COR-L47 (cell line): ENCODE data around the gene TSPEAR.
A peak's percentile ranks its signal among the peaks of the same experiment; 100 is the strongest.
"Not testable (repeated sequence)": the region's sequence is repeated elsewhere in the genome, so short reads cannot be mapped to it uniquely, and the experiment has no call there.

ENCODE experiments used
- DNase-seq: peaks from one replicate; lab custom pipeline; 2025; lab: John Stamatoyannopoulos, UW

The TSPEAR gene

GRCh38 chr21:44585892-44586291 is 125.5 kb downstream of the TSPEAR start:
- DNase-seq: no peak

- peak; percentile 70 for DNase-seq
These were observed 127.6 kb downstream of the TSPEAR start for GRCh38 chr21:44583800-44584147.

- DNase-seq: peak; percentile 77
These were observed 128.1 kb downstream of the TSPEAR start for GRCh38 chr21:44583089-44583799.

- DNase-seq: no peak
These were observed 129.3 kb downstream of the TSPEAR start for GRCh38 chr21:44582055-44582454.

GRCh38 chr21:44581158-44581557 is 130.2 kb downstream of the TSPEAR start:
- DNase-seq: no peak

GRCh38 chr21:44580231-44580821 is 131.0 kb downstream of the TSPEAR start, which contains the start of gene KRTAP10-5:
KRTAP10-5 (minus strand) TSS chr21:44580604; CDS start chr21:44580578, 26 bp downstream.
- DNase-seq: not testable (repeated sequence)

GRCh38 chr21:44579833-44580144 is 131.6 kb downstream of the TSPEAR start:
- no peak for DNase-seq

- DNase-seq: no peak
These were observed 132.1 kb downstream of the TSPEAR start for GRCh38 chr21:44579056-44579832.

GRCh38 chr21:44578371-44579055 is 132.9 kb downstream of the TSPEAR start:
- DNase-seq: no peak

GRCh38 chr21:44576025-44576420 is 135.3 kb downstream of the TSPEAR start:
- DNase-seq: no peak

- no peak for DNase-seq
These were observed 135.9 kb downstream of the TSPEAR start for GRCh38 chr21:44575307-44576024.

- no peak for DNase-seq
These were observed 136.7 kb downstream of the TSPEAR start for GRCh38 chr21:44574457-44575306.

- DNase-seq: peak; percentile 75
These were observed 137.5 kb downstream of the TSPEAR start, which contains the start of gene KRTAP10-4 for GRCh38 chr21:44573630-44574456. KRTAP10-4 (plus strand) TSS chr21:44573729; CDS start chr21:44573759, 30 bp downstream.

- DNase-seq: peak; percentile 44
These were observed 138.3 kb downstream of the TSPEAR start for GRCh38 chr21:44572959-44573583.

GRCh38 chr21:44571844-44572782 is 139.3 kb downstream of the TSPEAR start:
- no peak for DNase-seq

- DNase-seq: no peak
These were observed 140.1 kb downstream of the TSPEAR start for GRCh38 chr21:44571296-44571695.

GRCh38 chr21:44569861-44570517 is 141.4 kb downstream of the TSPEAR start:
- no peak for DNase-seq
